Measurements from ENCODE around the gene IRF3.

The IRF3 gene, protein sequence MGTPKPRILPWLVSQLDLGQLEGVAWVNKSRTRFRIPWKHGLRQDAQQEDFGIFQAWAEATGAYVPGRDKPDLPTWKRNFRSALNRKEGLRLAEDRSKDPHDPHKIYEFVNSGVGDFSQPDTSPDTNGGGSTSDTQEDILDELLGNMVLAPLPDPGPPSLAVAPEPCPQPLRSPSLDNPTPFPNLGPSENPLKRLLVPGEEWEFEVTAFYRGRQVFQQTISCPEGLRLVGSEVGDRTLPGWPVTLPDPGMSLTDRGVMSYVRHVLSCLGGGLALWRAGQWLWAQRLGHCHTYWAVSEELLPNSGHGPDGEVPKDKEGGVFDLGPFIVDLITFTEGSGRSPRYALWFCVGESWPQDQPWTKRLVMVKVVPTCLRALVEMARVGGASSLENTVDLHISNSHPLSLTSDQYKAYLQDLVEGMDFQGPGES

DNA sequence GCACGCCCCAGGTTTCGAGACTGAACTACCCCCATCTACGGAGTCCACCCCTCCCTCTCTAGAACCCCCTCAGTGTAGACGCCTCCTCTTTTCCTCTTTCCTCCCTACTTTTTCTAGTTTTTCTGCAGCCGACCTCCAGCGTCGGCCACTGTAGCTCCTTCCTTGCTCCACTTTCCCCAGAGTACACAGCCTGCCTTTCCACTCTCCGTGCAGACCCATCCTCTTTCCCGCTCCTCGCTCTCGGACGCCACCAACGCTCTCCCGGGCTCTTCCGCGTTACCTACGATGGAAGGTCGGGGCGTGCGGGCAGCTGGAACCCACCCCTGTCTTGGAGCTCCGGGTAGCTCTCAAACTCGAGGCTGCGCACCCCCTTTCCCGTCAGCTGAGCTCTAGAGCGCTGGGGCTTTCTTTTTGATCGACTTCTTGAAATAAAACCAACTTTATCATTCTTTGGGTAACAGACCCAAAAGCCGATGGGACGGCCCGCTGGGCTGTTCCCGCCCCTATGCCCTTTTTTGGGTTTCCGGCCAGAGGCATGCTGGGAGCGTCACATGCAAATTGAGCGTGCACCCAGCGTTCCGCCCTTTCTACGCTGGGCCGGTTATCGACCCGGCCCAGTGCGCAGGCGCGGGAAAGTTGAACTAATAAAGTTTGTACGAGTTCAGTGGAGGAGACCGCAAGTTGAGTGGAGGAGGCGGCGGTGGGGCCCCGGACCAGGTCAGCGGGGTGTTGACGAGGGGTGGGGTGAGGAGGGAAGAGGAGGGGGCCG lies at the start of gene IRF3, which contains the start of gene BCL2L12:
TSS of gene IRF3 (minus strand) at position 507 of the 769 bp plus-strand sequence. CDS start 1,019 bp downstream, outside the sequence.
TSS of gene BCL2L12 (plus strand) at position 583 of the 769 bp plus-strand sequence. CDS start 760 bp downstream, outside the sequence.
- DNase-seq: peak; percentile 96

DNA sequence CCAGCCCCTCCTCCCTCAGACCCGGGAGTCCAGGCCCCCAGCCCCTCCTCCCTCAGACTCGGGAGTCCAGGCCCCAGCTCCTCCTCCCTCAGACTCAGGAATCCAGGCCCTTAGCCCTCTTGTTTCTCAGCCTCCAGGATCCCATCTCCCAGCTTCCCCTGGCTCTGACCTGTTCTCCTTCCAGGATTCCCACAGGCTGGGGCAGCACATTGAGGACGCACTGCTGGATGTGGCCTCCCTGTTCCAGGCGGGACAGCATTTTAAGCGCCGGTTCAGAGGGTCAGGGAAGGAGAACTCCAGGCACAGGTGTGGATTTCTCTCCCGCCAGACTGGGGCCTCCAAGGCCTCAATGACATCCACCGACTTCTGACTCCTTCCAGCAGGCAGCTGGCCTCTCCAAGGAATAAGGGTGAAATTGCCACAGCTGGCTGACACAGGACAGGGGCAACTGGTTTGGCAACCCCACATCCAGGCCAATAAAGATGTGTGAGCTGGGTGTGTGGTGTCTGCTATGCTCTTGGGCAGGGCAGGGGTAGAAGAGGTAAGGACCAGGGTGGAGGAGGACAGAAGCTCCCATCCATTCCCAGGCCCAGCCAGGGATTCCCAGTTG lies 47.7 kb upstream of the IRF3 start:
- DNase-seq: no peak

DNA sequence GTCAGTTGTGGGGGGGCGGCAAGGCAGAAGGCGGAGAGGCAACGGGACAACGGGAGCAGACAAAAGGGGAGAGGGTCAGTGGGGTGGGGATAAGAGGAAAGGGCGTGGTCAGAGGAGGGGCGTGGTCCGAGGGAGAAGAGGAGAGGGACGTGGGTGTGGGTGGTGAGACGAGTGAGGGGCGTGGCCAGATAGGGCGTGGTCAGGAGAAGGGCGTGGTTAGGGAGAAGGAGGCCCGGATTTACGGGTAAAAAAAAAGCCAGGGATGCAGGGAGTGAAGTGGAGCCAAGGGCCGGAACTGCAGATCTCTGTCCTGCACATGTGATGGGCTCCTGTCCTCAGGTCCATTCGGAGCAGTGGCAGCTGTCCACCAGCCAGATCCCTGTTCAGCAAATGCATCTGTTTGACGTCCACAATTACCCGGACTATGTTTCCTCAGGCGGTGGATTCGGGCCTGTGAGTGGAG lies 46.8 kb upstream of the IRF3 start:
- peak; percentile 97 for DNase-seq

DNA sequence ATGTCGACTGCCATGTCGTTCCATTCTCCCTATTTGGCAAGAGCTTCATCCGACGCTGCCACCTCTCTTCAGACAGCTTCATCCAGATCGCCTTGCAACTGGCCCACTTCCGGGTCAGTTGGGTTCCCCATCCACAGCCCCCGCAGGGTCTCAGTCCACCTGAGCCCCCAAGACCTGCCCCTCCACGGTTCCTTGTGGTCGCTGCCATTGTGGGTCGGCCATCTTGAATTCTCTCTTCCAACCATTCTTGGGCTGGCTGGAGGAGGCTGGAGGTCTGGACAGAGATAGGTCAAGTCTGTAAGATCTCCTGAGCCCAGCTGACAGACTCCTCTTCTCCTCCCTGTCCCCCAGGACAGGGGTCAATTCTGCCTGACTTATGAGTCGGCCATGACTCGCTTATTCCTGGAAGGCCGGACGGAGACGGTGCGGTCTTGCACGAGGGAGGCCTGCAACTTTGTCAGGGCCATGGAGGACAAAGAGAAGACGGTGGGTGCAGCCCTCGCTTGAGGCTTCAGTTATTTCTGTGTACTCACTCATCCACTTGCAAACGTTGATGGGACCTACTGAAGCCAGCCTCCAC lies 44.8 kb upstream of the IRF3 start:
- no peak for DNase-seq

DNA sequence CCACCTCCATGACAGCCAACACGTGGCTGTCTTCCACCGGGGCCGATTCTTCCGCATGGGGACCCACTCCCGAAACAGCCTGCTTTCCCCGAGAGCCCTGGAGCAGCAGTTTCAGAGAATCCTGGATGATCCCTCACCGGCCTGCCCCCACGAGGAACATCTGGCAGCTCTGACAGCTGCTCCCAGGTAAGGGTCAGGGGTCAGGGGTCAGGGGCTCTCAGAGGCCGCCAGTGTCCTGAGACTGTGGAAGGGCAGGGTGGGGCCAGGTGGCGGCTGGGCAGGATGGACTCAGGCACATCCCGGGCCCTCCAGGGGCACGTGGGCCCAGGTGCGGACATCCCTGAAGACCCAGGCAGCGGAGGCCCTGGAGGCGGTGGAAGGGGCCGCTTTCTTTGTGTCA lies 40.3 kb upstream of the IRF3 start:
- no peak for DNase-seq

DNA sequence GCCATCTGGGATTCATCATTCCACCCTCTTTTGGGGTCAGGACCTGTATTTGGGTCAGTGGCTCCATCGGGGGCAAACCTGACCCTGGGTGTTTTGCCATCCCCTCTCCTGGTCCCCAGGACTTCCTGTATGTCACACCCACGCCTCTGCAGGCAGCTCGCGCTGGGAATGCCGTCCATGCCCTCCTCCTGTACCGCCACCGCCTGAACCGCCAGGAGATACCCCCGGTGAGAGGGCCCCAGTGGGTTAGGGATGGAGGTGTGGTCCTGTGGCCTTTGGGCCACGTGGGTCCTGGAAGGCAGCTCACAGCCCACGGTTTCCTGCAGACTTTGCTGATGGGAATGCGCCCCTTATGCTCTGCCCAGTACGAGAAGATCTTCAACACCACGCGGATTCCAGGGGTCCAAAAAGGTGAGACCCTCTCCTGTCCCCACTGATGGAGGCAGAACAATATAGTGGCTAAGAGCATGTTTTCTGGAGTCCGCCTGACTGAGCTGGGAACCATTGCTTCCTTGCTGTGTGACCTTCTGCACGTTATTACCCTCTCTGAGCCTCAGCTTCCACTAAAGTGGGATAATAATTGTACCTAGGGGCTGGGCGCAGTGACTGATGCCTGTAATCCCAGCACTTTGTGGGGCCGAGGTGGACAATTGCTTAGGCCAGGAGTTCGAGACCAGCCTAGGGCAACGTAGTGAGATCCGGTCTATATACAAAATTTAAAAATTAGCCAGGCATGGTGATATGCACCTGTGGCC lies 39.4 kb upstream of the IRF3 start:
- no peak for DNase-seq

DNA sequence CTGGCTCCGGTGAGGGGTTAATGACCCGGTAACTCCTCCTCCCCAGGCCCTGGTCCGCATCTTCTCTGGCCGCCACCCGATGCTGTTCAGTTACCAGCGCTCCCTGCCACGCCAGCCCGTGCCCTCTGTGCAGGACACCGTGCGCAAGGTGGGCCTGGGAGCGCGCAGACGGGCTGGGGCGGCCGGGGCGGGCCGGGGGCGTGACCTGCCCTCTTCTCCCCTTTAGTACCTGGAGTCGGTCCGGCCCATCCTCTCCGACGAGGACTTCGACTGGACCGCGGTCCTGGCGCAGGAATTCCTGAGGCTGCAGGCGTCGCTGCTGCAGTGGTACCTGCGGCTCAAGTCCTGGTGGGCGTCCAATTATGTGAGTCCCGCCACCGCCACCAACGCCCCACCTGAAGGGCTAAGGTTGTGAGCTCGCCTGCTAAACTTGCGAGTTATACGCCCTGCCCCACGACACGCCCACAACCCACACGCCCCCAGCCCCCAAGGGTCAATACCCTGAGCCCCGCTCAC lies 35.7 kb upstream of the IRF3 start:
- no peak for DNase-seq

DNA sequence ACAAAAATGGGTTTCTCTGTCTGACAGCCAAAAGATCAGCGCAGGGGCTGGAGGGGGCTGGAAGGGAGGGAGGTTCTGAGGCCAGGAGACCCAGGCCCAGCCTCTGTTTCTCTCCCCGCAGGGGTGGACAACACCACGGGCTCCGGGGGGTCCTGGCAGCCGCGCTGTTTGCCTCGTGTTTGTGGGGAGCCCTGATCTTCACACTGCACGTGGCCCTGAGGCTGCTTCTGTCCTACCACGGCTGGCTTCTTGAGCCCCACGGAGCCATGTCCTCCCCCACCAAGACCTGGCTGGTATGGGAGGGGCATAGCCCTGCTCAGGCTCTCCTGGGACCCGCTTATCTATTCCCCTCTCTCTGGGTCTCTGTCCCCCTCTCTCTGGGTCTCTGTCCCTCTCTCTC lies 34.9 kb upstream of the IRF3 start:
- DNase-seq: no peak

DNA sequence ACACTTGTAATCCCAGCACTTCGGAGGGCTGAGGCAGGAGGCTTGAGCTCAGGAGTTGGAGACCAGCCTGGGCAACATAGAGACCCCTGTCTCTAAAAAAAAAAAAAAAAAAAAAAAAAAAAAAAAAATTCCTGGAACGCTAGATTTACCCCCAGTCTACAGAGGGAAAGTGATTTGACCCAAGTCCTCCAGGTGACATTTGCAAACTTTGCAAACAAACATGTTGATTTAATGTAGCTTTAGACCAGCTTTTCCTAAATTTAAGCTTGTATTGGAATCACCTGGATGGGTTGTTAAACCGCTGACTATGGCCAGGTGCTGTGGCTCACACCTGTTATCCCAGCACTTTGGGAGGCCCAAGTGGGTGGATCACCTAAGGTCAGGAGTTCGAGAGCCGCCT lies 33.7 kb upstream of the IRF3 start:
- DNase-seq: no peak

DNA sequence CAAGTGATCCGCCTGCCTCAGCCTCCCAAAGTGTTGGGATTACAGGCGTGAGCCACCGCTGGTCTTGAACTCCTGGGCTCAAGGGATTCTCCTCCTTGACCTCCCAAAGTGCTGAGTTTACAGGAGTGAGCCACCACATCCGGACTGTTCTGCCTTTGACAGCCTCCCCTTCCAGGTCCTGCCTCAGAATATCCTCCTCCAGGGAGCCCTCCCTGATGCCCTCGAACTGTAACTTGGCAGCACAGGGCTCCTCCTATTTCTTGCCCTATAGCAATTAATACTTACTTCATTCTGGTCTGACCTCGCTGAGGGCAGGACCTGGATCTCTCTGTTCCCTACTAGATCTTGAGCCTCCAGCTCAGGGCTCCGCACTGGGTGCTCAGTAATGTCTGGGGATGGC lies 31.2 kb upstream of the IRF3 start:
- no peak for DNase-seq

DNA sequence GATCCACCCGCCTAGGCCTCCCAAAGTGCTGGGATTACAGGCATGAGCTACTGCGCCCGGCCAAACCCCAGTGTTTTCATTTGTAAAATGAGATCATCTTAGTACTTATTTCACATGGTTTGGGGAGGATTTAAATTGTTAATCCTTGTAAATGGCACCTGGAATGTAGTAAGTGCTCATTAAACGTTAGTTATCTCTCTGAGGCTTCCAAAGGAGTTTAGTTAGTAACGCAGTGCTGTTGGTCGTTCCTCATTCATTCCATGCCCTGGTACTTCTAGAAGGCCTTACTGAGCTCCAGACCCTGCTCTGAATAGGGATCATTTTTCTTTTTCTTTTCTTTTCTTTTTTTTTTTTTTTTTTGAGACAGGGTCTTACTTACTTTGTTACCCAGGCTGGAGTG lies 30.5 kb upstream of the IRF3 start:
- DNase-seq: peak; percentile 31

DNA sequence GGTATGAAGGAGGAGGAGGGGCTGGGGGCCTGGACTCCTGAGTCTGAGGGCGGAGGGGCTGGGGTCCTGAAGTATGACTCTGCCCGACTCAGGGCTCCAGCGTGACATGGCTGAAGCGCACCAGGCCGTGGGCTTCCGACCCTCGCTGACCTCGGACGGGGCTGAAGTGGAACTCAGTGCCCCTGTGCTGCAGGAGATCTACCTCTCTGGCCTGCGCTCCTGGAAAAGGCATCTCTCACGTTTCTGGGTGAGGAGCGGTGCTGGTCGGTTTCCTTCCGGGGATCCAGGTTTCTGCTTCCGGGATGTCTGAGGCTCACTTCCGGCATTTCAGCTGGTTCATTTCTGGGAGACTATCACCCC lies 26.5 kb upstream of the IRF3 start:
- peak; percentile 41 for DNase-seq

DNA sequence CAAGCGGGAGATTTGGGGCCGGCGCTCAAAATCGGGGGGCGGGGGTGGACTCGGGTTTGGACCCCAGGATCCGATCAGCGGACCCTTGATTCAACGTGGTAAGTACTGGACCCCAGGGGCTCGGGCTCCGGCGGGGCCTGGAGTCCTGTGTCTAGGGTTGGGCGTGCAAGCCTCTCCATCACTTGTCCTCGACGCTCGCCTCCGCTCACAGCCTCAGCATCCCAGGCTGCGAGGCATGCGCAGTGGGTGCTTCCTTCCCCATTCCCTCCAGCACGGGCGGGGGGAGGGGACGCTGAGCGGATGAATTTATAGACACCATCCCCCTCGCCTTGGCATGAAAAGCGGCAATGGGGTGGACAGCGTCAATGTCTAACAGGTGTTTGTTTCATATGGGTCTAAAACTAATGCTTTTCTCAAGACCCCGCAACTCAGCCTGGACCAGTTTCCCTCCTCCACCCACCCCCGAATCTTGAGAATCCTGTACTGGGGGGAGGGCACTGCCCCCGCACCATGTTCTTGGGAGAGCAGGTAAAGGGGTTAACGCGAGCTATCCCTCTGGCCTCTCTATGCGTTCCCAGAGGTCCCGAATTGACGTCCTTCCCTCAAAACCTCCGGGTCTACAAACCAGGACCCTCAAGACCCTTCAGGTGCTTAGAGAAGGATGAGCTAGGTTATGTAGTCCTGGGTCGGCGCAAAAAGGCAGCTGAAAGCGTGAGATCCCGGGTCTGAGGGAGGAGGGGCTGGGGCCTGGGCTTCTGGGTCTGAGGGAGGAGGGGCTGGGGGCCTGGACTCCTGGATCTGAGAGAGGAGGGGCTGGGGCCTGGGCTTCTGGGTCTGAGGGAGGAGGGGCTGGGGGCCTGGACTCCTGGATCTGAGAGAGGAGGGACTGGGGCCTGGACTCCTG lies 25.8 kb upstream of the IRF3 start:
- DNase-seq: peak; percentile 96

DNA sequence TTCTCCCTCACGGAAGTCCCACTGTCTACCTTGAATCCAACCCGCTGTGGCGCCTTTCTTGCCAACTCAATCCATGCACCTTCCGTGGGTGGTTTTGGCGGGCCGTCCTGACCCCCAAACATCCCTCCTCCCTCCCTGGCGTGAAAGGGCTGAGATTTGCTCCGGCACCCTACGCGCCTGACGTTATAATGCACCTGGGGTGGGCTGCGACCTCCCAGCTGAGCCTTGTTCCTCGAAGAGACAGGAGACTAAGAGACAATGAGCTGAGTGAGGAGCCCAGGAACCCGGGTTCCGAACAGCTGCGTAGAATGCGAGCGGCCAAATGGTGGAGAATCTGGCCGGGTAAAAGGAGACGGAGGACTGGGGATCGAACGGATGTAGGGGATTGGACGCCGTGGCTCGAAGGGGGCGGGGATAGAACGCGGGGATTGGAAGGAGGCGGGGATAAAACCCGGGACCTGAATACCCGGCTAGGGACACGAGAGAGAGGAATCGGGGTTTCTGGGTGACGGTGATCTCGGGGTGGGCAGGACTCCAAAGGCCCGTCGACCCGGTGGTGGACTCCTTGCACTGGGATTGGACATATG lies 25.1 kb upstream of the IRF3 start, which contains the start of gene CPT1C:
TSS of gene CPT1C (plus strand) at position 461 of the 587 bp plus-strand sequence. CDS start 1,137 bp downstream, outside the sequence.
- peak; percentile 98 for DNase-seq

DNA sequence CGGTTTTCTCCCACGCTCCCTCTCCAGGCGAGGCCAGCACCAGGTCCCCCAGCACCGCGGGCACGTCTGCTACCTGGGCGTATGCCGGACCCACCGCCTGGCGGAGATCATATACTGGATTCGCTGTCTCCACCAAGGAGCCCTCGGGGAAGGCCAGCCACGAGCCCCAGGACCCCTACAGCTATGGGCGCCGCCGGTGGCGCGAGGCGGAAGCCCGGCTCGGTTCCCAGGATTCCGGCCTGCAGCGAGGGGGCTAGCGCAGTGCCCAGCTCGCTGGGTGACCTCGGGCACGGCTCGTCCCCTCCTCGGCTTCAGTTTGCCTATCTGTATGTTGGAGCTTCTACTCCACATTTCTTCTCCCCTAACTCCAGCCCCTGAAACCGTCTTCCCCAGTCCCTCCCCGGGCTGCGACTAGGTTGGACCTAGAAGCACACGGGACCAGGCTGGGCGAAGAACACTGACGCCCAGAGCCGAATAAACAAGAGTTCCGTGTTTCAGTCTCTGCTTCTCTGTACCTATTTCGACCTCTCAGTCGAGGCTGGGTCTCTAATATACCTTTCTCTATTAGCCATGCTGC lies 24.5 kb upstream of the IRF3 start:
- no peak for DNase-seq

DNA sequence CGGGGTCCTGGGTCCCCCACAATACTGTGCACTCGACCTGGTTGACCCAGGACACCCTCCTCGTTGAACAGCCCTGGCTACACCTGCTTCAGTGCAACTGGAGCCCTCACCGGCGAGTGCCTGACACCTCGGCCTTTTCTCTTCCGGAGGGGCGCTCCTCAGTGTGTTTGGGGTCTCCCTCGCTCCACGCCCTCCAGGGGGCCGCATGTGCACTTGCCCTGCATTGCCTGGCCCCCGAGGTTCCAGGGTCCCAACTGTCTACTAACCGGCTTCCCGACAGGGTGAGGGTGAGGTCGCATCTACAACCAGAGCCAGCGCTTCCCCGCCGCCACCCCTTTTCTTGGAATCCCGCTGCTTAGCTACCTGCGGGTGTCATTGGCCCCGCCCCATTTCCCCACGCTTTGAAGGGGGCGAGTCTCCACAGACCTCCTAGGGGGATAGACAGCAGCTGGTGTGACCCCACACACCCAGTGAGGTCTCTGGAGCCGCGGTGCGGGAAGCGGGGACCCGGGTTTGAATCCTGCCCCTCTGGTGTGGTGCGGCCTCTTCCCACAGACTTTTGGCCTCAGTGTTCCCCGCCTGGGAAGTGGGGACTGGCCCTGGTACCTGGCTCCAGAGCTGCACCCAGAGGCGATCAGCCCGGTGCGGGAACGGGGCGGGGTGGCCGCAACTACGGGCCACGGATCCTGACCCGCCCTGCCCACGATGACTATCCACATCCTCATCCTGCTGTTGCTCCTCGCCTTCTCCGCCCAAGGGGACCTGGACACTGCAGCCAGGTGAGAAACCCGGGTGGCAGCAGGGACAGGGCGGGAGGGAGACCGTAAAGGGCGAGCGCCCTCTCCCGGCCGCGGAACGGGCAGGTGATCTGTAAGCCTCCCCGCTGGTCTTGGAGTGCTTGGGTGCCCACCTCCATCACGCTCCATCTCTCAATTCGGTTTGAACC lies 23.7 kb upstream of the IRF3 start, which contains the start of gene ADM5:
TSS of gene ADM5 (plus strand) at position 462 of the 946 bp plus-strand sequence. CDS start at position 706, 244 bp downstream.
- DNase-seq: peak; percentile 86

DNA sequence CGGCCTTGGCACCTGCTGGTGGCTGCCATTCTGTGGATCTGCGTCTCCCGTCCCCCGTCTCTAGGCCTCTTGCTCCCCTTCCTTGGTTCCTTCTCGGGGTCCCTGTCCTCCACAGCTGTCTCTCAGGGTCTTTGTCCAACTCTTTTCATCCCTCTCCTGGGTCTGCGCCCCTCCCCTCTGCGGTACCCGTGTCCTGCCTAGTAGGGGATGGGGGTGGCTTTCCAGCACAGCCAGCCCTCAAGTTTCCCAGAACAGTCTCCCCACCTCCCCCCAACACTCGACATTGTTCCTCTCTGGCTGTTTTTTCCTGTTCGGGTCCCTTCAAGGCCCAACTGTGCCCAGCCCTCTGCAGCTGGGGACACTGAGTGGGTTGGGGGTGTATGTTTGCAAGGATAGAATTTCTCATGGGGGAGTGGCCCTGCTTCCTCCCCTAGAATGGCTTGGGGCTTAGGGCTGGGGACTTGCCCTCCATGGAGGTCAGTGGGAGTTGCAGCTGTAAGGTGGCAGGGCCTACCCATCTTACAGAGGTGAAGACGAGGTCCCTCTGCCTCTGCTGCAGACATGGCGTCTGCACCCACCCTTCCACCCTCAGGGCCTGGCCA lies 23.0 kb upstream of the IRF3 start:
- DNase-seq: no peak
